Measurements from ENCODE around the gene LRRC4C. TPM values are rescaled to one million over a fixed set of nuclear protein-coding genes. Genes with fewer than 3 reads are reported as not detected.

LRRC4C gene
- polyA plus RNA-seq, 1 experiment: 0.02 TPM

DNA sequence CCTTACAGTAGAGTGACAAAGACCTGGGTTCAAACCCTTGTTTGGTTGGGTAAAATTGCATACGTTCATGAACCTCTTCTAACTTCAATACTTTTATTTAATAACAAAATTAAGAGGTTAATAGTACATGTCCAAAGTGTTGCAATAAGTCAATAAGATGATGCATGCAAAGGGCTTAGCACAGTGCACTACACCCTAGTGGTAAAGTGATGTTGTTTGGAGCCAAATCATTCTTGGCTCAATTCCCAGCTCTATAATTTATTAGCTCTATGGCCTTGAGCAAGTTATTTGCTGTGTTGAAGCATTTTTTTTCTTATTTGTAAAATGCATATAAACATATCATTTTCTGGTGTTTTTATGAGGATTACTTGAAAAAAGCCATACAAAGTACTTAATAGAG, 945.3 kb downstream of the LRRC4C start:
- no peak overlapping the region for H3K27ac ChIP-seq (ENCODE audit: low read depth, low read length)
- ChIA-PET CTCF (no interaction called here), POLR2A (no interaction called here)
- DNase-seq (ENCODE audit: low read depth, low spot score): no peak
- H3K4me3 ChIP-seq (ENCODE audit: low read depth, low read length): no peak overlapping the region
- TF ChIP-seq, protein P1, sequence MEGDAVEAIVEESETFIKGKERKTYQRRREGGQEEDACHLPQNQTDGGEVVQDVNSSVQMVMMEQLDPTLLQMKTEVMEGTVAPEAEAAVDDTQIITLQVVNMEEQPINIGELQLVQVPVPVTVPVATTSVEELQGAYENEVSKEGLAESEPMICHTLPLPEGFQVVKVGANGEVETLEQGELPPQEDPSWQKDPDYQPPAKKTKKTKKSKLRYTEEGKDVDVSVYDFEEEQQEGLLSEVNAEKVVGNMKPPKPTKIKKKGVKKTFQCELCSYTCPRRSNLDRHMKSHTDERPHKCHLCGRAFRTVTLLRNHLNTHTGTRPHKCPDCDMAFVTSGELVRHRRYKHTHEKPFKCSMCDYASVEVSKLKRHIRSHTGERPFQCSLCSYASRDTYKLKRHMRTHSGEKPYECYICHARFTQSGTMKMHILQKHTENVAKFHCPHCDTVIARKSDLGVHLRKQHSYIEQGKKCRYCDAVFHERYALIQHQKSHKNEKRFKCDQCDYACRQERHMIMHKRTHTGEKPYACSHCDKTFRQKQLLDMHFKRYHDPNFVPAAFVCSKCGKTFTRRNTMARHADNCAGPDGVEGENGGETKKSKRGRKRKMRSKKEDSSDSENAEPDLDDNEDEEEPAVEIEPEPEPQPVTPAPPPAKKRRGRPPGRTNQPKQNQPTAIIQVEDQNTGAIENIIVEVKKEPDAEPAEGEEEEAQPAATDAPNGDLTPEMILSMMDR (IDR thresholded peaks at IDR 0.05; ENCODE audit: low read depth, low read length): no peak
- H3K27me3 ChIP-seq (ENCODE audit: control insufficient read depth, insufficient read depth, low read length): no peaks in the 10 kb centered on the region
- H3K9me3 ChIP-seq (ENCODE audit: control insufficient read depth, insufficient read depth, low read length): no peaks in the 10 kb centered on the region

DNA sequence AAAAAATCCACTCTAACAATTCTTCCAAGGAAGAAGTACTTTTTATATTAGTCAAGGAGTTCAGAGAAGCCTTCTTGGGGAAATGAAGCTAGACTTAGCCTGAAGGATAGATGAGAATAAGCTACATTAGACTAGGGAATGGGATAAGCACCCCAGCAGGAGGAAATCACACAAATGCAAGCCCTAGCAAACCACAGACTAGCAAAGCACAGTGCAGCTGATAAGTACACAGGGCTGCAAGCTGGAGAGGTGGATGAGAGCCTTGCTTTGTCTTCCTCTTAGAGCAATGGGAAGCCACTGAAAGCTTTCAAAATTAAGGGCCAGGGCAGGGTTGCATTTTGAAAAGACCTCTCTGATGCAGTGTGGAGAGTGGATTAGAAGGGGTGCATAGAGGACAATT, 946.2 kb downstream of the LRRC4C start:
- no peak for DNase-seq (ENCODE audit: low read depth, low spot score)
- ChIA-PET CTCF (interaction anchor here (0.7 kb wide), 1 partner anchor 307 kb away, joined by 6 read pairs; no protein-coding TSS in a partner anchor), POLR2A (no interaction called here)
- H3K9me3 ChIP-seq (ENCODE audit: control insufficient read depth, insufficient read depth, low read length): no peaks in the 10 kb centered on the region
- H3K27ac ChIP-seq (ENCODE audit: low read depth, low read length): no peak overlapping the region
- TF ChIP-seq, protein P1 (IDR thresholded peaks at IDR 0.05; ENCODE audit: low read depth, low read length): no peak
- H3K4me3 ChIP-seq (ENCODE audit: low read depth, low read length): no peak overlapping the region
- H3K27me3 ChIP-seq (ENCODE audit: control insufficient read depth, insufficient read depth, low read length): no peaks in the 10 kb centered on the region

- no peak overlapping the region for H3K27ac ChIP-seq (ENCODE audit: low read depth, low read length)
- TF ChIP-seq, protein P1 (IDR thresholded peaks at IDR 0.05; ENCODE audit: low read depth, low read length): no peak
- H3K4me3 ChIP-seq (ENCODE audit: low read depth, low read length): no peak overlapping the region
- no peak for DNase-seq (ENCODE audit: low read depth, low spot score)
- no peaks in the 10 kb centered on the region for H3K27me3 ChIP-seq (ENCODE audit: control insufficient read depth, insufficient read depth, low read length)
- H3K9me3 ChIP-seq (ENCODE audit: control insufficient read depth, insufficient read depth, low read length): no peaks in the 10 kb centered on the region
- POLR2A ChIA-PET: no interaction called here
- CTCF ChIA-PET: no interaction called here
These were observed 951.1 kb downstream of the LRRC4C start for GRCh38 chr11:40508303-40508702.

DNA sequence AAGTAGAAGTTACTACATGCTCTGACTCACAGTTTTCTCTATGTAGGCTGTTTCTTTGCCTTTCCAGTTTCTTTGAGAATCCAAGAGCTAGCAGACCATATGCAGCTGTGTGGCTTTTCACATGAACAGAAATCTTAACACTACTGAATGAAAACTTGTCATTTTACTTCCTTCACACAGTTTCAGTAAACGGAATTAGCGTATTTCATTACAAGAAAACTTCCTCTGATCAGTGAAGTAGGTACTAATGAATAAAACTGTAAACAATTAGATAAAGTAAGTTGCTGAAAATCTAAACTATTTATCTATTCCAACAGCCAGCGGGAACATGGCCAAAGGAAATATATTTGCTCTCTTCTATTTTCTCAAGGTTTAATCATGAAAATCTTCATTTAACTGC, 953.2 kb downstream of the LRRC4C start:
- Histone ChIP-seq H3K27me3 (ENCODE audit: control insufficient read depth, insufficient read depth, low read length) (no peaks in the 10 kb centered on the region), H3K9me3 (ENCODE audit: control insufficient read depth, insufficient read depth, low read length) (no peaks in the 10 kb centered on the region), H3K4me3 (ENCODE audit: low read depth, low read length) (no peak overlapping the region), H3K27ac (ENCODE audit: low read depth, low read length) (no peak overlapping the region)
- CTCF ChIA-PET: no interaction called here
- TF ChIP-seq, protein P1 (IDR thresholded peaks at IDR 0.05; ENCODE audit: low read depth, low read length): no peak
- DNase-seq (ENCODE audit: low read depth, low spot score): no peak
- POLR2A ChIA-PET: no interaction called here

- no peaks in the 10 kb centered on the region for H3K27me3 ChIP-seq (ENCODE audit: control insufficient read depth, insufficient read depth, low read length)
- POLR2A ChIA-PET: no interaction called here
These were observed 968.1 kb downstream of the LRRC4C start for GRCh38 chr11:40491341-40491740.

More at GRCh38 chr11:40491341-40491740, 968.1 kb downstream of the LRRC4C start:
- DNase-seq (ENCODE audit: low read depth, low spot score): no peak
- CTCF ChIA-PET: no interaction called here
- H3K27ac ChIP-seq (ENCODE audit: low read depth, low read length): no peak overlapping the region
- H3K9me3 ChIP-seq (ENCODE audit: control insufficient read depth, insufficient read depth, low read length): no peaks in the 10 kb centered on the region
- H3K4me3 ChIP-seq (ENCODE audit: low read depth, low read length): no peak overlapping the region
- TF ChIP-seq, protein P1 (IDR thresholded peaks at IDR 0.05; ENCODE audit: low read depth, low read length): no peak

Data from AG04450 (cell line).